COLO668 (cell line): ENCODE data around the gene GRXCR2.
"Not testable (repeated sequence)": the region's sequence is repeated elsewhere in the genome, so short reads cannot be mapped to it uniquely, and the experiment has no call there.

ENCODE experiments used
- DNase-seq: peaks from one replicate; lab custom pipeline; 2025; ENCODE audit not compliant: unreplicated experiment; lab: John Stamatoyannopoulos, UW

GRXCR2 gene

GRCh38 chr5:145836241-145836640, 36.6 kb downstream of the GRXCR2 start:
- DNase-seq = not testable (repeated sequence)

GRCh38 chr5:145835848-145836239, 37.0 kb downstream of the GRXCR2 start:
- peak; percentile 22 for DNase-seq

GRCh38 chr5:145834917-145835847, 37.6 kb downstream of the GRXCR2 start, which contains the start of gene PRELID2:
PRELID2 (minus strand) TSS chr5:145835342; CDS start chr5:145835251, 91 bp downstream.
- peak; percentile 91 for DNase-seq

- no peak for DNase-seq
Measured at GRCh38 chr5:145834554-145834916, 38.3 kb downstream of the GRXCR2 start.

- DNase-seq = no peak
Measured at GRCh38 chr5:145833631-145834200, 39.1 kb downstream of the GRXCR2 start.

GRCh38 chr5:145830594-145830993, 42.2 kb downstream of the GRXCR2 start:
- no peak for DNase-seq

- DNase-seq = peak; percentile 12
Measured at GRCh38 chr5:145829708-145830361, 43.0 kb downstream of the GRXCR2 start.

GRCh38 chr5:145826895-145827674, 45.7 kb downstream of the GRXCR2 start:
- DNase-seq = no peak

GRCh38 chr5:145825751-145826180, 47.0 kb downstream of the GRXCR2 start:
- DNase-seq = no peak

GRCh38 chr5:145824040-145824439, 48.8 kb downstream of the GRXCR2 start:
- no peak for DNase-seq

- DNase-seq = no peak
Measured at GRCh38 chr5:145818604-145819003, 54.2 kb downstream of the GRXCR2 start.

- no peak for DNase-seq
Measured at GRCh38 chr5:145812877-145813276, 59.9 kb downstream of the GRXCR2 start.

GRCh38 chr5:145811834-145812625, 60.8 kb downstream of the GRXCR2 start:
- DNase-seq = peak; percentile 70
